ENCODE results near the gene CGNL1.

DNA sequence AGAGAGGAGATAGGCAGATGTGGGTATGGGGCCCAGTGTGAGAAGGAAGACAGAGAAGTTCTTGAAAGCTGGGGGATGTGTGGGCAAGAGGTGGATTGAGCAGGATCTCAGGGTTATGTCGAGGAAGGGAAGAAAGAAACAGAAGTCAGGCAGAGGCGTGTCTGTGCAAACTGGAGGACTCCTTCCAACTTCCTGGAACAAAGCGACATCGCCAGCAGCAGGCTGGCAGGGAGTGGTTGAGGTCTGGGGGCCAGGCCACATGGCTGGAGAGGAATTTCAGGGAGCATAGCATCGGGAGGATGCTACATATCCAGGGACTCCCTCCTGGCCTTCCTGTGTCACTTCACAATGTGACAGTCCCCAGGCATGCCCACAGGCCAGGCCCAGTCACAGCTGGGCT is 172.5 kb downstream of the CGNL1 start:
- TF ChIP-seq, protein P1, sequence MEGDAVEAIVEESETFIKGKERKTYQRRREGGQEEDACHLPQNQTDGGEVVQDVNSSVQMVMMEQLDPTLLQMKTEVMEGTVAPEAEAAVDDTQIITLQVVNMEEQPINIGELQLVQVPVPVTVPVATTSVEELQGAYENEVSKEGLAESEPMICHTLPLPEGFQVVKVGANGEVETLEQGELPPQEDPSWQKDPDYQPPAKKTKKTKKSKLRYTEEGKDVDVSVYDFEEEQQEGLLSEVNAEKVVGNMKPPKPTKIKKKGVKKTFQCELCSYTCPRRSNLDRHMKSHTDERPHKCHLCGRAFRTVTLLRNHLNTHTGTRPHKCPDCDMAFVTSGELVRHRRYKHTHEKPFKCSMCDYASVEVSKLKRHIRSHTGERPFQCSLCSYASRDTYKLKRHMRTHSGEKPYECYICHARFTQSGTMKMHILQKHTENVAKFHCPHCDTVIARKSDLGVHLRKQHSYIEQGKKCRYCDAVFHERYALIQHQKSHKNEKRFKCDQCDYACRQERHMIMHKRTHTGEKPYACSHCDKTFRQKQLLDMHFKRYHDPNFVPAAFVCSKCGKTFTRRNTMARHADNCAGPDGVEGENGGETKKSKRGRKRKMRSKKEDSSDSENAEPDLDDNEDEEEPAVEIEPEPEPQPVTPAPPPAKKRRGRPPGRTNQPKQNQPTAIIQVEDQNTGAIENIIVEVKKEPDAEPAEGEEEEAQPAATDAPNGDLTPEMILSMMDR (IDR thresholded peaks at IDR 0.05; ENCODE audit: low read length) = no peak
- no peak for TF ChIP-seq EZH2 (IDR thresholded peaks at IDR 0.05; ENCODE audit: borderline replicate concordance, low read length)
